MG63 (cell line): ENCODE data around the gene ANKH. TPM values are rescaled to one million over a fixed set of nuclear protein-coding genes. Genes with fewer than 3 reads are reported as not detected.
"Not testable (repeated sequence)": the region's sequence is repeated elsewhere in the genome, so short reads cannot be mapped to it uniquely, and the experiment has no call there.

Experiments used
- DNase-seq: peaks from one replicate; pipeline ENCODE4 v3.0.0-alpha.2; 2020
- H3K27me3 ChIP-seq: fragments of 250-450 bp; sonication (Bioruptor Pico); 2 replicates; pipeline ENCODE4 v1.5.1; 2020; ENCODE audit warnings: mild to moderate bottlenecking, moderate library complexity
- H3K36me3 ChIP-seq: fragments of 250-450 bp; sonication (Bioruptor Pico); 2 replicates; pipeline ENCODE4 v1.5.1; 2020; ENCODE audit warnings: mild to moderate bottlenecking, moderate library complexity
- H3K4me3 ChIP-seq: fragments of 250-450 bp; sonication (Bioruptor Pico); 2 replicates; pipeline ENCODE4 v1.5.1; 2020; ENCODE audit warnings: mild to moderate bottlenecking, moderate library complexity
- H3K9me3 ChIP-seq: fragments of 250-450 bp; sonication (Bioruptor Pico); 2 replicates; pipeline ENCODE4 v1.5.1; 2020; ENCODE audit warnings: mild to moderate bottlenecking, moderate library complexity
- total RNA-seq: library from RNA; depleted of rRNA; stranded (reverse); fragments of >200 nt; shearing (Covaris generic); gene quantifications from 2 replicates; pipeline ENCODE4 v1.2.3, GENCODE V29; 2014; ENCODE audit warnings: low replicate concordance

The ANKH gene
- total RNA-seq, 1 experiment from 2014 or later = 28.9 TPM

DNA sequence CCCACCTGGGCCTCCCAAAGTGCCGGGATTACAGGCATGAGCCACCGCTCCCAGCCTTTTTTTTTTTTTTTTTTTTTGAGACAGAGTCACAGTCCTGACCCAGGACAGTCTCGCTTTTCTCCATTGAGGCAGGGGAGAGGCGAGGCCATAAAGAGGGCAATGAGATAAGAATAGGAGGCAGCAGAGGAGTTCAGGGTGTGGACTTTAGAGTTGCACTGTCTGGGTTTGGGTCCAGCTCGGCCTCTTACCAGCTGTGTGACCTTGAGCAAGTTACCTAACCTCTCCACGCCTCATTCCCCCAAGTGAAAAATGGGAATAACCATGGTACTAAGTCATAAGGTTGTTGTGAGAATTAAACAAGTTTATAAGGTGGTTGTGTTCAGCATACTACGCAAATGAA, 24.6 kb upstream of the ANKH start:
- 0 out of 2 replicates have a peak, but pooled peaks cover 2% of the 10 kb centered on the region for H3K27me3 ChIP-seq
- H3K9me3 ChIP-seq = no peaks in the 10 kb centered on the region
- no peaks in the 10 kb centered on the region for H3K36me3 ChIP-seq
- DNase-seq = no peak
- H3K4me3 ChIP-seq = no peak overlapping the region

DNA sequence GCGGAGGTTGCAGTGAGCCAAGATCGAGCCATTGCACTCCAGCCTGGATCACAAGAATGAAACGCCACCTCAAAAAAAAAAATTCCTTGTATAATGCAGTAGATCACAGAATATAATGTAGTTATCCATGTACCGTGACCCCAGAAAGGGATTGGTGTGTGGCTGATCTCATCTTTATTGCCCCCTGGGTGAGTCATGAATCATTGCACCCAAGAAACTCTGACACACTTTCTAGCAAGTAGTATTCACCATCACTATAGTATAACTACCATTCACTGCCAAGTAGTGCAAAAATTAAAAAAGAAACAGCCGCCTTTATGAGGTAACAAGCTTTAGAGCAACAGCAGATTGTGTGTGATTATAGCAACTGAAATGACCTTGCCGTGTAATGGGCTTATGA, 23.7 kb upstream of the ANKH start:
- H3K36me3 ChIP-seq = no peaks in the 10 kb centered on the region
- no peaks in the 10 kb centered on the region for H3K9me3 ChIP-seq
- DNase-seq = no peak
- 0 out of 2 replicates have a peak, but pooled peaks cover 2% of the 10 kb centered on the region for H3K27me3 ChIP-seq
- no peak overlapping the region for H3K4me3 ChIP-seq

DNA sequence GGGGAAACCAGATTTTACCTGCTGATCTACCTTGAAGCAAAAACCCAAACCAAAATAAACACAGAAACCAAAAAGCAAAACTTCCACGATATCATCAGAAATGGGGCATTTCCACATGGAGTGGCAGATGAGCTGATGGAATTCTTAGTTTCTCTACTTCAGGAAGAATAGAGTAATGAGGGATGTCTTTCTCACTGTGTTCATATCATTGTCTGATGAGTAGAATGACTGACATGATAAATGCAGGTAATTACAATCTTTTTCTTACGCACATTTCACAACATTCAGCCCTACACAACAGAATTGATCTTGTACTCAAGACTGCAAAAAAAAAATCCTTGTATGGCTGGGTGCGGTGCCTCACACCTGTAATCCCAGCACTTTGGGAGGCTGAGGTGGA, 23.2 kb upstream of the ANKH start:
- Histone ChIP-seq H3K9me3 (no peaks in the 10 kb centered on the region), H3K36me3 (no peaks in the 10 kb centered on the region), H3K27me3 (0 out of 2 replicates have a peak, but pooled peaks cover 2% of the 10 kb centered on the region), H3K4me3 (no peak overlapping the region)
- no peak for DNase-seq

DNA sequence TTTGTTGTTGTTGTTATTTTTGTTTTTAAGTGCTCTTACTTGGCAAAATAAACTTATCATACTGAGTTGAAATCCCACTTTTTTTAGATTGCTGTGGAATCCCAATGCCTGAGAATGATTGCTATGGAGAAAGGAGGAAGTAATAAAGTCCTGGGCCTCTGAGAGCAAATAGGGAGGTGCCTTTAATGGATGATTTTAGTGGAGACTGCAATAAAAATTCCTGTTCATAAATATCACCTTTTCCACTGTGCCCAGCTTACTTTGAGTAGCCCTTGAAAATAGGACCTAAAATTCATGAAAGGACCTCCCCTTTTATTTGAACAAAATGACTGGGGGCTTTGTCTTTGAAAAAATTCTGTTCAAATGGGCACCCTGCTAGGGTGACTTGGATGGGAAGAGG, 21.8 kb upstream of the ANKH start:
- Histone ChIP-seq H3K4me3 (no peak overlapping the region), H3K36me3 (no peaks in the 10 kb centered on the region), H3K27me3 (0 out of 2 replicates have a peak, but pooled peaks cover 2% of the 10 kb centered on the region), H3K9me3 (no peaks in the 10 kb centered on the region)
- DNase-seq = no peak

DNA sequence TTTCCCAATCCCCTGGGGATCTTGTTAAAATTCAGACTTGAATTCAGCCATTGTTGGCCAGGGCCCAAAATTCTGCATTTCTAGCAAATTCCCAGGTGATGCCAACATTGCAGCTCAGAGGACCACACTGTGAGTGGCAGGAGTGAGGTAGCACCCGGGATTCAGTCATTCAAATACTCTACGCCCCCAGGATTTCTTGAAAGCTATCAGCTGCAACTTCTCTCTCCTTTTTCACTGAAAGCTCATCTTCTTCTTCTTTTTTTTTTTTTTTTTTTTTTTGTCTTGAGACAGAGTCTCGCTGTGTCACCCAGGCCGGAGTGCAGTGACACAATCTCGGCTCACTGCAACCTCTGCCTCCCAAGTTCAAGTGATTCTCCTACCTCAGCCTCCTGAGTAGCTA, 19.3 kb upstream of the ANKH start:
- Histone ChIP-seq H3K27me3 (no peaks in the 10 kb centered on the region), H3K36me3 (no peaks in the 10 kb centered on the region)

DNA sequence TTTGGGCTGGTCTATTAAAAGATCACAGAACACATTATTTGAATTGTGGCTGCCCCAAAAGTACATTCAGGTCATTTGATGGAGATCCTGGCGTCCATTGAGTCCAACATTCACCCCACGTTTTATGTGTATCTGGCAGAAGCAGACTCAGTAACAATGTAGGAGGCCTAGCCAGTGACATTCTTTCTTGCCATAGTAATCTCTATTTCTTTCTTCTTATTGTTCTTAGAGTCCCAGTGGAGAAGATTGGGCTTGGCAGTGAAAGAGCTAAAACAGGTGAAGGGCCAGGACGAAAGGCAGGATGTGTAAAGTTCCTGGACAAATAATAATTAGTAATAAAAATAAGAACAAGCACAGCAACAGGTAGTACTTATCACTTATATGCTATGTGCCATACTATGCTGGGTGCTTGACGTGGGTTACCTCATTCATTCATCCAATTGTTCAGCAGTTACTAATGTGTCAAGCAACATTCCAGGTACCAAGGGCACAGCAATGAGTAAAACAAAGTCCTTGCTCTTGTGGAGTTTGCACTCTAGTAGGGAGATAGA, 12.6 kb upstream of the ANKH start:
- Histone ChIP-seq H3K36me3 (no peaks in the 10 kb centered on the region), H3K4me3 (no peak overlapping the region), H3K27me3 (no peaks in the 10 kb centered on the region), H3K9me3 (no peaks in the 10 kb centered on the region)
- DNase-seq = no peak

More for the DNA sequence above, 19.3 kb upstream of the ANKH start:
- no peak overlapping the region for H3K4me3 ChIP-seq
- DNase-seq = no peak
- H3K9me3 ChIP-seq = no peaks in the 10 kb centered on the region

DNA sequence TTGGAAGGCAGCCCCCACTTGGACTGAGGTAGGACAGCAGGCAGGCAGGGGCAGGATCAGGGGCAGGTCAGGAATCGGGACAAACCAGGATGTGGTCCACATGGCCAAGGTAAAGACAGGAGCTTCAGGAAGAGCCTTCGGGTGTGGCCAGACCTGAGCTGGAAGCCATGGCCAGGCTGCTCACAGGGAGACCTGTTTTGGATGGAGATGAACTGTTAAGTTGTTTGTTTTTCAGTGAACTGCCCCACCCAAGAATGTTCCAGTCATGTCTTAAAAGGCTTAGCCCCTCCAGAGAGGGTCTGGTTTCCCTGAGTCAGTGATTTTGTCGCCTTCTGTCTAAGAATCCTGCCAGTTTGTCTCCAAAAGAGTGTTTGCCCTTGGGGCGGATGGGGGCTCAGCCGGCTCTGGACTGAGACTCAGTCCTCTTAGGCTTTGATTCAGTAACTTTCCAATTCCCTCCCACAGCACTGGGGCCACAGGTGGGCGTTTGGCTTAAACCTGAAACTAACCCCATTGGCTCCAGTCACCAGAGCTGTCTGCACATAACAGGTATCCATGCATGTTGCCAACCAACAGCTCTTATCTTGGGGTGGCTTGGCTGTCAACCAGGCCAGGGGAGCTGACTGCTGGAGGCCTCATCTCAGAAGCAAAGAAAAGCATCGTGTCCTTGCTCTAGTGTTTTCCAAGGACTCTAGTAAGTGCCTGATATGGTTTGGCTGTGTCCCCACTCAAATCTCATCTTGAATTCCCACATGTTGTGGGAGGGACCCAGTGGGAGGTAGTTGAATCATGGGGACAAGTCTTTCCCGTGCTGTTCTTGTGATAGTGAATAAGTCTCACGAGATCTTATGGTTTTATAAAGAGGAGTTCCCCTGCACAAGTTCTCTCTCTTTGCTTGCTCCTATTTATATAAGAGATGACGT, 11.3 kb upstream of the ANKH start:
- no peaks in the 10 kb centered on the region for H3K27me3 ChIP-seq
- no peak overlapping the region for H3K4me3 ChIP-seq
- no peak for DNase-seq
- no peaks in the 10 kb centered on the region for H3K9me3 ChIP-seq
- H3K36me3 ChIP-seq = no peaks in the 10 kb centered on the region

DNA sequence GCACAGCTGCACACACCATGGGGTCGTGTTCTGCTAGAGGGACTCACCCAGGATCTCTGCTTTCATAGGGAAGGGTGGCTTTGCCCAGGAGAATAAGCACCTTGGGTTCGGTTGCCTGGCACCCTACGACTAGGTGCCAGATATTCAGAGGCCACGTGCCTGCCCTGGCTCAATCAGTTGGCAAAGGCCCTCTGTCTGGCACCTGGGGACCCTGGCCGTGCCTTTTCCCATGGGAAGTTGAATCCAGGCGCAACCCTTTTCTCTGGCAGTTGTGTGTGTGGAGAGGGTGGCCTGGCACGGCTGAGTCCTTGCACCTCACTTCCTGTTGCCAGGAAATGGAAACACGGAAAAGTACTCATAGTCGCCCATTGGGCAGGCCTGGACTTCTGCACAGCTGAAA, 10.2 kb upstream of the ANKH start:
- Histone ChIP-seq H3K36me3 (no peaks in the 10 kb centered on the region), H3K4me3 (no peak overlapping the region), H3K27me3 (no peaks in the 10 kb centered on the region), H3K9me3 (no peaks in the 10 kb centered on the region)
- no peak for DNase-seq

DNA sequence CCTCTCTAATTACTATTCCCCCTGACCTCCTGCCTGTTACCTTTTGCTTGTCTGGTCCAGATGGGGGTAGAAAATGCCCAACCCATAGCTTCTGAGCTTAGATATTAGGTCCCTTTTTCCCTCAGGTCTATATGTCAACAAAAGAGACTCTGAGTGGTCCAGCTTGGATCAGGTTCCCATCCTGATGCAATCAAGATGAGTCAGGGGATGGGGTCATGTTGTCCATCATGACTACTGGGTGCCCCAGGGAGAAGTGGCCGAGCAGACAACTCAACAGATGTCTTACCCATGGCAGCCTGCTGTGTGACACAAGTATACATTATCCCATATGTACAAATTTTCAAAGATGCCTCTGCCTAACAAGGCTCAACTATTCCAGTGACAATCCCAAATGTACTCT, 9.1 kb upstream of the ANKH start:
- peak; percentile 65 for DNase-seq
- Histone ChIP-seq H3K4me3 (no peak overlapping the region), H3K9me3 (no peaks in the 10 kb centered on the region), H3K27me3 (no peaks in the 10 kb centered on the region), H3K36me3 (no peaks in the 10 kb centered on the region)

DNA sequence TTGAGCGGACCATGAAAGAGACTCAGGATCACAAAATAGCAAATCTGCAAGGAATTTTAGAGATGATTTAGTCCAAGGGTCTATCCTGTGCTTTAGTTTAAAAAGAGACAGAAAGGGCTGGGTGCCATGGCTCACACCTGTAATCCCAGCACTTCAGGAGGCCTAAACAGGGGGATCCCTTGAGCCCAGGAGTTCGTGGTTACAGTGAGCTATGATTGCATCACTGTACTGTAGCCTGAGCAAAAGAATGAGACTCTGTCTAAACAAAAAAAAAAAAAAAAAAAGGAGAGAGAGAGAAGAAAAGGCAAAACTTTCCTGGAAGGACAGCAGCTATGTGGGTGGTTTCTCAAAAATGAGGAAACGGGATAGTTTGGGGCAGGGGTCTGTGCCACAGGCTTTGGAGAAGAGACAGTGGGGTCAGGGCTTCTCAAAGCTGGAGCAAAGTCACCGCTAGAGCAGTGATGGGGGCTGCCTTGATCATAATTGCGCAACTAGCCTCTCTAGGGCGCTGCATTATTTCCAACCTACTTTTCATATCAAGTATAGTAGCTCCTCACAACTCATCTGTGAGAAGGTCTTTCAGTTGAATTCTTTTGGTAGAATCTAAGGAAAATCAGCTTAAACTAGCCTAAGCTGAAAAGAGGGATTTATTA, 8.5 kb upstream of the ANKH start:
- no peak for DNase-seq
- no peaks in the 10 kb centered on the region for H3K27me3 ChIP-seq
- H3K4me3 ChIP-seq = no peak overlapping the region
- no peaks in the 10 kb centered on the region for H3K9me3 ChIP-seq
- H3K36me3 ChIP-seq = no peaks in the 10 kb centered on the region

DNA sequence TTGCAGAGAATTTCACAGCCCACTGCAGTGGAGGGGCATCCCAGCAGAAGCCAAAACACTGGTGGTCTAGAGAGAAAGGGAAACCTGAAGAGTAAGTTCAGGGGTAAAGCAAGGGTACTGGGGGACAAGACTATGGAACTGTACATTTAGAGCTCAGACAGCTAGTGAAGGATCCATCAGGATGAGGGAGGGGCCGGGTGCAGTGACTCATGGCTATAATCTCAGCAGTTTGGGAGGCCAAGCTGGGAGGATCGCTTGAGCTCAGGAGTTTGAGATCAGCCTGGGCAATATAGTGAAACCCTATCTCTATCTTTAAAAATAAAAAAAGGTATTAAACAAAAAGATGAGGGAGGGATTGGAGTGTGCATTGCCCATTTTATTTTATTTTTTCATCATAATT, 7.8 kb upstream of the ANKH start:
- Histone ChIP-seq H3K36me3 (no peaks in the 10 kb centered on the region), H3K27me3 (no peaks in the 10 kb centered on the region), H3K9me3 (no peaks in the 10 kb centered on the region), H3K4me3 (no peak overlapping the region)
- peak; percentile 61 for DNase-seq

DNA sequence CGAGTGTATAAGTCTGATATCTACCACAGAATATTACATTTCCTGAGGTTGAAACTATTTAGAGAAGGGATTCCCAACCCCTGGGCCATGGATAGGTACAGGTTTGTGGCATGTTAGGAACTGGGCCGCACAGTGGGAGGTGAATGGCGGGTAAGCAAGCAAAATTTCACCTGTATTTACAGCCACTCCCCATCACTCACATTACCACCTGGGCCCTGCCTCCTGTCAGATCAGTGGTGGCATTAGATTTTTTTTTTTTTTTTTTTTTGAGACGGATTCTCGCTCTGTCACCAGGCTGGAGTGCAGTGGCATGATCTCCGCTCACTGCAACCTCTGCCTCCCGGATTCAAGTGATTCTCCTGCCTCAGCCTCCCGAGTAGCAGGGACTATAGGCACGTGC, 6.6 kb upstream of the ANKH start:
- H3K4me3 ChIP-seq, H3K27me3 ChIP-seq, H3K9me3 ChIP-seq, H3K36me3 ChIP-seq, DNase-seq: not testable (repeated sequence)

DNA sequence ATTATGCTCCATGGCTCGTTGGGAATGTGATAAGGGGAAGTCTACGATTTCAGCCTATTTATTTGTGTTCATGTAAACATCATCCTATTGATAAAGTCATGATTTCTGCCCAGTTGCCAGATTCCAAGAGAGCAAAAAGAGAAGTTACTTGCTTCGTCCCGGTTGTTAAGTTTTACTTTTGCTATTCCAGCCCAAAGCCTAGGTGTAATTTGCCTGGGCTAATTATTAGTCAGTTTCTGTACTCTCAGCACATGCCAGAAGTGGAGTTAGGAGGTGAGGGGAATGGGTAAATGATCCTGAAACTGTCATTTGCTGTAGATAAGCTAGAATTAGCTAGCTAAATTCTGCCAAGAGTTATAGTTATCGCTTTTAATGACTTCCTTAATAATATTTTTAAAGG, 4.5 kb upstream of the ANKH start:
- DNase-seq = no peak
- Histone ChIP-seq H3K4me3 (no peak overlapping the region), H3K9me3 (no peaks in the 10 kb centered on the region), H3K36me3 (no peaks in the 10 kb centered on the region), H3K27me3 (no peaks in the 10 kb centered on the region)

DNA sequence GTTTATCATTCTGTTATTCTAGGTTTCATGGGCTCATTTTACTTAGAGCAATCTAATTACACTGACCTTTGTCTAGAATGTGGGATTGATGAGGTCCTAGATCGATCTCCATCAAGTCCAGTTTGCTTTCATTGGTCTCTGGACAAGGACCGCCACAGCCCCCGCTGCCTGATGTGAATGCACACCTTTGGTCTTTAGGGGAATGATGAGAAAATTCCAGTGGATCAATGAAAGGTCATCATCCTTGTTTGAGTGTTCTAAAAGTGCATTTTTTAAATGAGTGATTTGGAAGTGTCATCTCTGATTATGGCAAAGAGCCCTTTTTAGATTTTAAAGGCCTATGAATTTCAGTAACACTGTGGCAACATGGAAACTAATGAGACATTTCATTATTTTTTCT, 2.2 kb upstream of the ANKH start:
- no peak for DNase-seq
- H3K9me3 ChIP-seq = no peaks in the 10 kb centered on the region
- no peaks in the 10 kb centered on the region for H3K36me3 ChIP-seq
- H3K4me3 ChIP-seq = no peak overlapping the region
- no peaks in the 10 kb centered on the region for H3K27me3 ChIP-seq

DNA sequence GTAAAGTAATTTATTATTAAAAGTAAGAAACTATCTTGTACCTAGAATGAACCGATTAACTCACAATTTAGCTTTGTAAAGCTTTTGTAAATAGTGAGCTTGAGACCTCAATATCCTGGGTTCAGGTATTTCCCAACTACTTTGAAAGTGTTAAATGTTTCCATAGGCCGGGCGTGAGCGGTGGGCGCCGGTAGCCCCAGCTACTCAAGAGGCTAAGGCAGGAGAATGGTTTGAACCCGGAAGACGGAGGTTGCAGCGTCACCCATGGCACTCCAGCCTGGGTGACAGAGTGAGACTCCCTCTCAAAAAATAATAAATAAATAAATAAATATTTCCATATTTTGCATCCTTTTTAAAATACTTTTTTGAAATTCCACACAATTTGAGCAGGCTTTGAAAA, 1.5 kb upstream of the ANKH start:
- no peak for DNase-seq
- H3K9me3 ChIP-seq = no peaks in the 10 kb centered on the region
- peak overlapping the region; percentile 68 for H3K4me3 ChIP-seq
- no peaks in the 10 kb centered on the region for H3K36me3 ChIP-seq
- H3K27me3 ChIP-seq = no peaks in the 10 kb centered on the region

DNA sequence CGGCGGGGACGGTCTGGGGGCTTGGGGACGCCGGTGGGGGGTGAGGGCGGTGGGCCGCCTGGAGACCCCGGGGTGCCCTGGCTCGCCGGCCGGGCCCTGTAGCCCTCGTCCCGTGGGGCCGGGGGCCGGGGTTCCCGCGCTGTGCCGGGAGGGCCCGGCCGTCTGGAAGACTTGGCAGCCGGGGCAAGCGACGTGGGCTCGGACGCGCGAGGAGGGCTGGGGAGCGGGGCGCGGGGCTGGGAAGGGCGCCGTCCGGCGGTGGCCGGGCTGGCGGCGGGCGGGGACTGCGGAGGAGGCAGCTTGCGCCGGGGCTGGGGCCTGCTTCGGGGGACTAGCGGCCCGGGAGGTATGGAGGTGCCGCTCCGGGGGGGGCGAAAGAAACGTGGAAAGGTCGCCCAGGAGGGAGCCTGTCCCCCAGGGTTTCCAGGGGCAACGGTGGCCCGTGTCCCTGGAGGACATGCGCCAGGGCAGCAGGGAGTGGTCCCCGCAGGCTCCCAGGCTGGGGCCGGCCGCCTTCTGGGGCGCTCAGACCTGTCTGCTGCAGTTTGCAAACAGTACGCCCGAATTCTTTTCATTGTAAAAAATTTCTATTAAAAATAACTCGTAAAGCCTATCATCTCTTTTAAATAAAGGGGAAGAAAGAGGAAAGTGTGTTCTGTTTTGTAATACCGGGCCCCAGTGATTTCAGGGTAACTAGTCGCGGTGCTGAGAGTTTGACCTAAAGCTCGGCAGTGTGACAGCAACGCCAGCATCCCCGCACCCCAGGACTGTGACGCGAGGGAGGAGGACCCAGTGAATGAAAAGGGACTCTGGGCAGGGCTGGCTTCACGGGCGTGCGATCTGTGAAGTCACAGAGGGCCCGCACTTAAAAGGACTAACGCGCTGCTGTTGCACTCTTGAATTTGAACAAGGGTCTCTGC, 752 bp upstream of the ANKH start:
- no peaks in the 10 kb centered on the region for H3K36me3 ChIP-seq

More for the DNA sequence above, 752 bp upstream of the ANKH start:
- Histone ChIP-seq H3K9me3 (no peaks in the 10 kb centered on the region), H3K4me3 (peak overlapping the region; percentile 68), H3K27me3 (no peaks in the 10 kb centered on the region)
- DNase-seq = peak; percentile 62
